WTC11 (cell line): ENCODE data around the gene CAMK2D. TPM values are rescaled to one million over a fixed set of nuclear protein-coding genes. Genes with fewer than 3 reads are reported as not detected.

Experiments used
- ATAC-seq: fragments of 200-7000 bp; cut with Tn5 transposase; 2 replicates; pipeline ENCODE4 v1.10.0; 2021; ENCODE audit warnings: mild to moderate bottlenecking, moderate library complexity
- CTCF ChIA-PET: fragments of 300-600 bp; sonication (Branson Sonifier 250); formaldehyde crosslinking; loops from one replicate; lab custom pipeline; 2021; ENCODE audit warnings: antibody characterized with exemption; lab: Charles Lee
- POLR2A ChIA-PET: fragments of 350-600 bp; sonication (Branson Sonifier 250); formaldehyde crosslinking; loops from one replicate; lab custom pipeline; 2021; ENCODE audit warnings: antibody characterized with exemption; lab: Charles Lee
- DNase-seq: peaks from one replicate; pipeline ENCODE4 v3.0.0; 2021; ENCODE audit warnings: low spot score
- H3K27ac Mint-ChIP-seq: 2 replicates; pipeline ENCODE4 v1.8.0; 2021; ENCODE audit warnings: mixed read lengths
- H3K27me3 Mint-ChIP-seq: 2 replicates; pipeline ENCODE4 v1.8.0; 2021; ENCODE audit warnings: low read depth, mild to moderate bottlenecking, moderate library complexity, mixed read lengths
- H3K36me3 Mint-ChIP-seq: 2 replicates; pipeline ENCODE4 v1.8.0; 2021; ENCODE audit warnings: mixed read lengths
- H3K4me1 Mint-ChIP-seq: 2 replicates; pipeline ENCODE4 v1.8.0; 2022; ENCODE audit warnings: mixed read lengths
- H3K4me3 Mint-ChIP-seq: 2 replicates; pipeline ENCODE4 v1.8.0; 2021; ENCODE audit warnings: mild to moderate bottlenecking, moderate library complexity, mixed read lengths
- H3K9me3 Mint-ChIP-seq: 2 replicates; pipeline ENCODE4 v1.8.0; 2021; ENCODE audit warnings: mixed read lengths
- ETV6 ChIP-seq: sonication (generic); formaldehyde crosslinking; IDR thresholded peaks from 2 replicates; pipeline ENCODE4 v1.8.1; 2022; ENCODE audit warnings: mild to moderate bottlenecking, missing genetic modification reagents
- IRF2 ChIP-seq: sonication (generic); formaldehyde crosslinking; IDR thresholded peaks from 2 replicates; pipeline ENCODE4 v1.8.0; 2022; ENCODE audit warnings: low read depth, missing genetic modification reagents, borderline replicate concordance
- JAZF1 ChIP-seq: fragments of 250-450 bp; sonication (Bioruptor Pico); IDR thresholded peaks from 2 replicates; pipeline ENCODE4 v1.9.0; 2021; ENCODE audit warnings: moderate library complexity, mild to moderate bottlenecking, inconsistent platforms
- KAT7 ChIP-seq: sonication (generic); formaldehyde crosslinking; IDR thresholded peaks from 2 replicates; pipeline ENCODE4 v1.8.1; 2023; ENCODE audit warnings: missing genetic modification reagents, mild to moderate bottlenecking, borderline replicate concordance
- MYBL2 ChIP-seq: sonication (generic); formaldehyde crosslinking; IDR thresholded peaks from 2 replicates; pipeline ENCODE4 v1.8.1; 2023; ENCODE audit warnings: mild to moderate bottlenecking, moderate library complexity, missing genetic modification reagents
- NFATC4 ChIP-seq: fragments of 250-450 bp; sonication (Bioruptor Pico); IDR thresholded peaks from 2 replicates; pipeline ENCODE4 v1.9.0; 2021; ENCODE audit warnings: mild to moderate bottlenecking
- NFYB ChIP-seq: sonication (generic); formaldehyde crosslinking; conservative IDR thresholded peaks from 2 replicates; pipeline ENCODE4 v1.8.0; 2022; ENCODE audit warnings: low read depth, missing genetic modification reagents
- NR1H2 ChIP-seq: sonication (generic); formaldehyde crosslinking; IDR thresholded peaks from 2 replicates; pipeline ENCODE4 v1.9.0; 2021; ENCODE audit warnings: mild to moderate bottlenecking, moderate library complexity, missing genetic modification reagents
- OVOL2 ChIP-seq: fragments of 250-450 bp; sonication (Bioruptor Pico); IDR thresholded peaks from 2 replicates; pipeline ENCODE4 v1.9.0; 2021; ENCODE audit warnings: mild to moderate bottlenecking, borderline replicate concordance
- PRRX2 ChIP-seq: fragments of 250-450 bp; sonication (Bioruptor Pico); IDR thresholded peaks from 2 replicates; pipeline ENCODE4 v1.8.0; 2021; ENCODE audit warnings: mild to moderate bottlenecking
- RORB ChIP-seq: fragments of 250-450 bp; sonication (Bioruptor Pico); IDR thresholded peaks from 2 replicates; pipeline ENCODE4 v1.9.0; 2021; ENCODE audit warnings: mild to moderate bottlenecking
- SMAD4 ChIP-seq: sonication (generic); formaldehyde crosslinking; IDR thresholded peaks from 2 replicates; pipeline ENCODE4 v1.8.0; 2022; ENCODE audit warnings: mild to moderate bottlenecking, missing genetic modification reagents
- SP1 ChIP-seq: sonication (generic); formaldehyde crosslinking; conservative IDR thresholded peaks from 2 replicates; pipeline ENCODE4 v1.8.1; 2022; ENCODE audit warnings: missing genetic modification reagents
- ZBTB21 ChIP-seq: sonication (generic); formaldehyde crosslinking; IDR thresholded peaks from 2 replicates; pipeline ENCODE4 v1.8.1; 2023; ENCODE audit warnings: mild to moderate bottlenecking, missing genetic modification reagents, borderline replicate concordance
- ZNF121 ChIP-seq: sonication (generic); formaldehyde crosslinking; IDR thresholded peaks from 2 replicates; pipeline ENCODE4 v1.8.0; 2023; ENCODE audit warnings: missing genetic modification reagents
- ZNF317 ChIP-seq: sonication (generic); formaldehyde crosslinking; IDR thresholded peaks from 2 replicates; pipeline ENCODE4 v1.8.1; 2023; ENCODE audit warnings: low read depth, mild to moderate bottlenecking, moderate library complexity, missing genetic modification reagents, borderline replicate concordance
- ZNF396 ChIP-seq: fragments of 250-450 bp; sonication (Bioruptor Pico); IDR thresholded peaks from 2 replicates; pipeline ENCODE4 v1.8.0; 2021; ENCODE audit warnings: mild to moderate bottlenecking, moderate library complexity, borderline replicate concordance
- total RNA-seq: library from RNA; stranded (reverse); gene quantifications from 3 replicates; pipeline ENCODE4 v1.2.3, GENCODE V29; 2021
- TF ChIP-seq, protein P1 (sequence below): sonication (generic); formaldehyde crosslinking; IDR thresholded peaks from 2 replicates; pipeline ENCODE4 v1.8.0; 2023; ENCODE audit warnings: missing genetic modification reagents
- TF ChIP-seq, protein P2 (sequence below): sonication (generic); formaldehyde crosslinking; conservative IDR thresholded peaks from 2 replicates; pipeline ENCODE4 v1.8.1; 2023; ENCODE audit warnings: mild to moderate bottlenecking, low read depth, missing genetic modification reagents, moderate library complexity
- TF ChIP-seq, protein P3 (sequence below): fragments of 250-450 bp; sonication (Bioruptor Pico); IDR thresholded peaks from 2 replicates; pipeline ENCODE4 v1.9.0; 2021; ENCODE audit warnings: mild to moderate bottlenecking
- TF ChIP-seq, protein P4 (sequence below): fragments of 250-450 bp; sonication (Bioruptor Pico); IDR thresholded peaks from 2 replicates; pipeline ENCODE4 v1.8.0; 2021; ENCODE audit warnings: mild to moderate bottlenecking
- TF ChIP-seq, protein P5 (sequence below): sonication (generic); formaldehyde crosslinking; IDR thresholded peaks from 2 replicates; pipeline ENCODE4 v1.8.1; 2023; ENCODE audit warnings: mild to moderate bottlenecking, missing genetic modification reagents, moderate library complexity
- TF ChIP-seq, protein P6 (sequence below): sonication (generic); formaldehyde crosslinking; IDR thresholded peaks from 2 replicates; pipeline ENCODE4 v1.8.0; 2022; ENCODE audit warnings: mild to moderate bottlenecking, missing genetic modification reagents

CAMK2D gene
- total RNA-seq, 1 experiment from 2014 or later, result 16.5 TPM

DNA sequence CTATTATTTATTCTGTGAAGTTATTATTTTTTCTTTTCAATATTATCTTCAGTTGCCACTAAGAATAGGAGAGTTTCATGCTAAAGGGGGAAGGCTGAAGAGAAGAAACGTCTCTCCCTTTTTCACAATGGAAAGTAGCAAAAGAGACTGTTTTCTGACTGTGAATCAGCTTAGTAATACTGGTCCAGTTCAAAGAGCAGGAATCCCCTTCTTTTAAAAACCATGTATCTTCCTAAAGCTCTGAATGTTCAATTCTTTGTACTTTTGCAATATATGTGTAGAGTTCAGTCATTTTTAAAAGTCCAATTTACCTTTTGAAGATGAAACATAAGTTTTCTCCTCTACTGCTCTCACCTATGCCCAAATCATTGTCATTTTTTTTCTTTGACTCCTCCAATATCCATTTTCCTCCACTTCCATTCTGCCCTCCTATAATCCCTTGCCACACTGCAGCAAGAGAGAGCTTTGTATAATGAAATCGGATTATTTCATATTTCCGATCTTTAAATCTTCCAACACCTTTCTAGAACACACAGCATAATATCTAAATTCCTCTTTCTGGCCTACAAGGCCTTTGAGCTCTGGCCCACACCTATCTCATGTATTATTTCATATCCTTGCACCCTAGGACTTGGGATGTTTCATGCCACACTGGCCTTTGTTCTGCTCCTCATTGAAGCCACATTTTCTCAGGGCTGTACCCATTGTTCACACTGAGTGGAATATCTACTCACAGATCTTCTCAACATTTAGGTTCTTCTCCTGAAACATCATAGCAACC is 195.3 kb downstream of the CAMK2D start:
- ChIA-PET CTCF (no interaction called here), POLR2A (no interaction called here)
- Mint-ChIP-seq H3K9me3 (peaks cover 1% of the 10 kb centered on the region; the same call in 1 of the 2 replicates), H3K27me3 (no peaks in the 10 kb centered on the region), H3K4me1 (no peaks in the 10 kb centered on the region), H3K4me3 (no peak overlapping the region), H3K36me3 (no peaks in the 10 kb centered on the region), H3K27ac (peak overlapping the region; percentile 25)
- DNase-seq (no peak), ATAC-seq (no peak)
- TF ChIP-seq, protein P1, sequence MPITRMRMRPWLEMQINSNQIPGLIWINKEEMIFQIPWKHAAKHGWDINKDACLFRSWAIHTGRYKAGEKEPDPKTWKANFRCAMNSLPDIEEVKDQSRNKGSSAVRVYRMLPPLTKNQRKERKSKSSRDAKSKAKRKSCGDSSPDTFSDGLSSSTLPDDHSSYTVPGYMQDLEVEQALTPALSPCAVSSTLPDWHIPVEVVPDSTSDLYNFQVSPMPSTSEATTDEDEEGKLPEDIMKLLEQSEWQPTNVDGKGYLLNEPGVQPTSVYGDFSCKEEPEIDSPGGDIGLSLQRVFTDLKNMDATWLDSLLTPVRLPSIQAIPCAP, result no peak
- TF ChIP-seq ZBTB21 (CRISPR knock-in tag), result no peak
- TF ChIP-seq SMAD4 (CRISPR knock-in tag), result no peak
- no peak for TF ChIP-seq NFYB (CRISPR knock-in tag)
- no peak for TF ChIP-seq ZNF121
- no peak for TF ChIP-seq JAZF1 (CRISPR knock-in tag)
- TF ChIP-seq RORB (CRISPR knock-in tag), result no peak
- TF ChIP-seq KAT7, result no peak
- TF ChIP-seq, protein P2, sequence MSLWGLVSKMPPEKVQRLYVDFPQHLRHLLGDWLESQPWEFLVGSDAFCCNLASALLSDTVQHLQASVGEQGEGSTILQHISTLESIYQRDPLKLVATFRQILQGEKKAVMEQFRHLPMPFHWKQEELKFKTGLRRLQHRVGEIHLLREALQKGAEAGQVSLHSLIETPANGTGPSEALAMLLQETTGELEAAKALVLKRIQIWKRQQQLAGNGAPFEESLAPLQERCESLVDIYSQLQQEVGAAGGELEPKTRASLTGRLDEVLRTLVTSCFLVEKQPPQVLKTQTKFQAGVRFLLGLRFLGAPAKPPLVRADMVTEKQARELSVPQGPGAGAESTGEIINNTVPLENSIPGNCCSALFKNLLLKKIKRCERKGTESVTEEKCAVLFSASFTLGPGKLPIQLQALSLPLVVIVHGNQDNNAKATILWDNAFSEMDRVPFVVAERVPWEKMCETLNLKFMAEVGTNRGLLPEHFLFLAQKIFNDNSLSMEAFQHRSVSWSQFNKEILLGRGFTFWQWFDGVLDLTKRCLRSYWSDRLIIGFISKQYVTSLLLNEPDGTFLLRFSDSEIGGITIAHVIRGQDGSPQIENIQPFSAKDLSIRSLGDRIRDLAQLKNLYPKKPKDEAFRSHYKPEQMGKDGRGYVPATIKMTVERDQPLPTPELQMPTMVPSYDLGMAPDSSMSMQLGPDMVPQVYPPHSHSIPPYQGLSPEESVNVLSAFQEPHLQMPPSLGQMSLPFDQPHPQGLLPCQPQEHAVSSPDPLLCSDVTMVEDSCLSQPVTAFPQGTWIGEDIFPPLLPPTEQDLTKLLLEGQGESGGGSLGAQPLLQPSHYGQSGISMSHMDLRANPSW (CRISPR knock-in tag), result no peak
- TF ChIP-seq, protein P3, sequence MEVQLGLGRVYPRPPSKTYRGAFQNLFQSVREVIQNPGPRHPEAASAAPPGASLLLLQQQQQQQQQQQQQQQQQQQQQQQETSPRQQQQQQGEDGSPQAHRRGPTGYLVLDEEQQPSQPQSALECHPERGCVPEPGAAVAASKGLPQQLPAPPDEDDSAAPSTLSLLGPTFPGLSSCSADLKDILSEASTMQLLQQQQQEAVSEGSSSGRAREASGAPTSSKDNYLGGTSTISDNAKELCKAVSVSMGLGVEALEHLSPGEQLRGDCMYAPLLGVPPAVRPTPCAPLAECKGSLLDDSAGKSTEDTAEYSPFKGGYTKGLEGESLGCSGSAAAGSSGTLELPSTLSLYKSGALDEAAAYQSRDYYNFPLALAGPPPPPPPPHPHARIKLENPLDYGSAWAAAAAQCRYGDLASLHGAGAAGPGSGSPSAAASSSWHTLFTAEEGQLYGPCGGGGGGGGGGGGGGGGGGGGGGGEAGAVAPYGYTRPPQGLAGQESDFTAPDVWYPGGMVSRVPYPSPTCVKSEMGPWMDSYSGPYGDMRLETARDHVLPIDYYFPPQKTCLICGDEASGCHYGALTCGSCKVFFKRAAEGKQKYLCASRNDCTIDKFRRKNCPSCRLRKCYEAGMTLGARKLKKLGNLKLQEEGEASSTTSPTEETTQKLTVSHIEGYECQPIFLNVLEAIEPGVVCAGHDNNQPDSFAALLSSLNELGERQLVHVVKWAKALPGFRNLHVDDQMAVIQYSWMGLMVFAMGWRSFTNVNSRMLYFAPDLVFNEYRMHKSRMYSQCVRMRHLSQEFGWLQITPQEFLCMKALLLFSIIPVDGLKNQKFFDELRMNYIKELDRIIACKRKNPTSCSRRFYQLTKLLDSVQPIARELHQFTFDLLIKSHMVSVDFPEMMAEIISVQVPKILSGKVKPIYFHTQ (CRISPR knock-in tag), result no peak
- no peak for TF ChIP-seq NR1H2
- TF ChIP-seq, protein P4, sequence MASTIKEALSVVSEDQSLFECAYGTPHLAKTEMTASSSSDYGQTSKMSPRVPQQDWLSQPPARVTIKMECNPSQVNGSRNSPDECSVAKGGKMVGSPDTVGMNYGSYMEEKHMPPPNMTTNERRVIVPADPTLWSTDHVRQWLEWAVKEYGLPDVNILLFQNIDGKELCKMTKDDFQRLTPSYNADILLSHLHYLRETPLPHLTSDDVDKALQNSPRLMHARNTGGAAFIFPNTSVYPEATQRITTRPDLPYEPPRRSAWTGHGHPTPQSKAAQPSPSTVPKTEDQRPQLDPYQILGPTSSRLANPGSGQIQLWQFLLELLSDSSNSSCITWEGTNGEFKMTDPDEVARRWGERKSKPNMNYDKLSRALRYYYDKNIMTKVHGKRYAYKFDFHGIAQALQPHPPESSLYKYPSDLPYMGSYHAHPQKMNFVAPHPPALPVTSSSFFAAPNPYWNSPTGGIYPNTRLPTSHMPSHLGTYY (CRISPR knock-in tag), result no peak
- no peak for TF ChIP-seq ZNF317 (CRISPR knock-in tag)
- no peak for TF ChIP-seq IRF2 (CRISPR knock-in tag)
- no peak for TF ChIP-seq ETV6 (CRISPR knock-in tag)
- no peak for TF ChIP-seq SP1 (CRISPR knock-in tag)
- TF ChIP-seq MYBL2 (CRISPR knock-in tag), result no peak
- no peak for TF ChIP-seq ZNF396 (CRISPR knock-in tag)

DNA sequence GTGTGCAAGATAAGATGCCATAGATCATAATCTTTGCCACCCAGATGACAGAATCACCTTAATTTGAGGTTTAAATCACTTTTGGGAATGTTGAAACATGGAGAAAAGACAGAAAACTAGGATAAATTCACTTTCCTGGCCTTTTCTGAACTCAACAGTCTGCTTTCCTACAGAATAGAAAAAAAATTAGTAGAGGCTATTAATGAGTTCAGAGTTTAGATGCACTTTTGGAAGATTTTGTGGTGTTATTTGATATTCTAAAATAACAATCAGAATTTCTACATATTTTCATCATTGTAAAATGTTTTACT is 195.9 kb downstream of the CAMK2D start:
- ATAC-seq (no peak), DNase-seq (no peak)
- Mint-ChIP-seq H3K4me1 (peaks cover 4% of the 10 kb centered on the region), H3K4me3 (no peak overlapping the region), H3K36me3 (no peaks in the 10 kb centered on the region), H3K27me3 (no peaks in the 10 kb centered on the region), H3K9me3 (peaks cover 4% of the 10 kb centered on the region; the same call in 1 of the 2 replicates), H3K27ac (no peak overlapping the region)
- ChIA-PET CTCF (no interaction called here), POLR2A (no interaction called here)
- TF ChIP-seq, protein P2 (CRISPR knock-in tag), result no peak
- TF ChIP-seq OVOL2 (CRISPR knock-in tag), result no peak
- no peak for TF ChIP-seq PRRX2 (CRISPR knock-in tag)
- no peak for TF ChIP-seq ETV6 (CRISPR knock-in tag)
- TF ChIP-seq, protein P5, sequence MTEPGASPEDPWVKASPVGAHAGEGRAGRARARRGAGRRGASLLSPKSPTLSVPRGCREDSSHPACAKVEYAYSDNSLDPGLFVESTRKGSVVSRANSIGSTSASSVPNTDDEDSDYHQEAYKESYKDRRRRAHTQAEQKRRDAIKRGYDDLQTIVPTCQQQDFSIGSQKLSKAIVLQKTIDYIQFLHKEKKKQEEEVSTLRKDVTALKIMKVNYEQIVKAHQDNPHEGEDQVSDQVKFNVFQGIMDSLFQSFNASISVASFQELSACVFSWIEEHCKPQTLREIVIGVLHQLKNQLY (CRISPR knock-in tag), result no peak
- TF ChIP-seq, protein P6, sequence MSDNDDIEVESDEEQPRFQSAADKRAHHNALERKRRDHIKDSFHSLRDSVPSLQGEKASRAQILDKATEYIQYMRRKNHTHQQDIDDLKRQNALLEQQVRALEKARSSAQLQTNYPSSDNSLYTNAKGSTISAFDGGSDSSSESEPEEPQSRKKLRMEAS (CRISPR knock-in tag), result no peak
- TF ChIP-seq NFATC4 (CRISPR knock-in tag), result no peak
- TF ChIP-seq RORB (CRISPR knock-in tag), result no peak
- TF ChIP-seq, protein P1, result no peak
